Activated naive CD8-positive, alpha-beta T cell treated with anti-CD3 and anti-CD28 coated beads, Interleukin-2, amount 50 U/mL, for 16 hours (primary cell): ENCODE data around the gene POMT2.
"Not testable (repeated sequence)": the region's sequence is repeated elsewhere in the genome, so short reads cannot be mapped to it uniquely, and the experiment has no call there.

Source experiments
- DNase-seq: peaks from one replicate; pipeline ENCODE4 v3.0.0-alpha.2; 2020; ENCODE audit warnings: low read depth, low spot score

POMT2 gene

GRCh38 chr14:77301103-77301502 is 19.6 kb downstream of the POMT2 start:
- no peak for DNase-seq

- DNase-seq, result no peak
Measured at GRCh38 chr14:77299771-77300170, 20.9 kb downstream of the POMT2 start.

- no peak for DNase-seq
Measured at GRCh38 chr14:77296906-77297305, 23.8 kb downstream of the POMT2 start.

- DNase-seq, result no peak
Measured at GRCh38 chr14:77296155-77296554, 24.5 kb downstream of the POMT2 start.

- no peak for DNase-seq
Measured at GRCh38 chr14:77290705-77291104, 30.0 kb downstream of the POMT2 start.

GRCh38 chr14:77286576-77286975 is 34.1 kb downstream of the POMT2 start:
- DNase-seq, result no peak

- DNase-seq, result no peak
Measured at GRCh38 chr14:77284466-77284865, 36.2 kb downstream of the POMT2 start.

GRCh38 chr14:77284066-77284465 is 36.6 kb downstream of the POMT2 start:
- no peak for DNase-seq

- no peak for DNase-seq
Measured at GRCh38 chr14:77281852-77282410, 38.8 kb downstream of the POMT2 start.

- not testable (repeated sequence) for DNase-seq
Measured at GRCh38 chr14:77280921-77281320, 39.8 kb downstream of the POMT2 start.

GRCh38 chr14:77279719-77280118 is 41.0 kb downstream of the POMT2 start:
- DNase-seq, result no peak

GRCh38 chr14:77278461-77279230 is 42.0 kb downstream of the POMT2 start:
- no peak for DNase-seq

- DNase-seq, result no peak
Measured at GRCh38 chr14:77276959-77277358, 43.7 kb downstream of the POMT2 start.

GRCh38 chr14:77276295-77276935 is 44.3 kb downstream of the POMT2 start:
- DNase-seq, result no peak

- no peak for DNase-seq
Measured at GRCh38 chr14:77275601-77276017, 45.1 kb downstream of the POMT2 start.

GRCh38 chr14:77275041-77275580 is 45.6 kb downstream of the POMT2 start:
- DNase-seq, result no peak

- DNase-seq, result no peak
Measured at GRCh38 chr14:77273796-77274195, 46.9 kb downstream of the POMT2 start.

GRCh38 chr14:77272261-77272660 is 48.4 kb downstream of the POMT2 start:
- no peak for DNase-seq

GRCh38 chr14:77271113-77271710 is 49.5 kb downstream of the POMT2 start, which contains the start of gene NGB:
NGB (minus strand) TSS chr14:77271206; CDS start chr14:77270937, 269 bp downstream.
- no peak for DNase-seq

GRCh38 chr14:77270361-77271112 is 50.1 kb downstream of the POMT2 start:
- no peak for DNase-seq

GRCh38 chr14:77268989-77269600 is 51.6 kb downstream of the POMT2 start:
- DNase-seq, result no peak
